Effector memory CD4-positive, alpha-beta T cell (primary cell): ENCODE measurements around the gene NAA10.
A peak's percentile ranks its signal among the peaks of the same experiment; 100 is the strongest.

Experiments
- DNase-seq, 3 donors: peaks; one replicate each; pipeline ENCODE4 v3.0.0-alpha.2; 2020
- H3K27ac ChIP-seq: 2 replicates; pipeline ENCODE4 v1.7.0; 2013; ENCODE audit warnings: mild to moderate bottlenecking, low read length, moderate library complexity; ENCODE audit not compliant: insufficient read depth, poor library complexity, severe bottlenecking
- H3K27me3 ChIP-seq: replicated peaks from 2 replicates; pipeline ENCODE4 v1.7.0; 2013; ENCODE audit warnings: mild to moderate bottlenecking, low read length; ENCODE audit not compliant: insufficient read depth, control insufficient read depth, poor library complexity, severe bottlenecking
- H3K36me3 ChIP-seq: 2 replicates; pipeline ENCODE4 v1.7.0; 2013; ENCODE audit warnings: mild to moderate bottlenecking, low read length, moderate library complexity; ENCODE audit not compliant: control insufficient read depth, insufficient read depth
- H3K4me1 ChIP-seq: 2 replicates; pipeline ENCODE4 v1.7.0; 2013; ENCODE audit warnings: low read length, mild to moderate bottlenecking; ENCODE audit not compliant: control insufficient read depth, insufficient read depth, poor library complexity, severe bottlenecking
- H3K4me3 ChIP-seq: 2 replicates; pipeline ENCODE4 v1.7.0; 2013; ENCODE audit warnings: low read length, low read depth, mild to moderate bottlenecking; ENCODE audit not compliant: insufficient read depth, poor library complexity, severe bottlenecking
- H3K9me3 ChIP-seq: 2 replicates; pipeline ENCODE4 v1.7.0; 2013; ENCODE audit warnings: mild to moderate bottlenecking, low read length, moderate library complexity; ENCODE audit not compliant: control insufficient read depth

Gene NAA10

DNA sequence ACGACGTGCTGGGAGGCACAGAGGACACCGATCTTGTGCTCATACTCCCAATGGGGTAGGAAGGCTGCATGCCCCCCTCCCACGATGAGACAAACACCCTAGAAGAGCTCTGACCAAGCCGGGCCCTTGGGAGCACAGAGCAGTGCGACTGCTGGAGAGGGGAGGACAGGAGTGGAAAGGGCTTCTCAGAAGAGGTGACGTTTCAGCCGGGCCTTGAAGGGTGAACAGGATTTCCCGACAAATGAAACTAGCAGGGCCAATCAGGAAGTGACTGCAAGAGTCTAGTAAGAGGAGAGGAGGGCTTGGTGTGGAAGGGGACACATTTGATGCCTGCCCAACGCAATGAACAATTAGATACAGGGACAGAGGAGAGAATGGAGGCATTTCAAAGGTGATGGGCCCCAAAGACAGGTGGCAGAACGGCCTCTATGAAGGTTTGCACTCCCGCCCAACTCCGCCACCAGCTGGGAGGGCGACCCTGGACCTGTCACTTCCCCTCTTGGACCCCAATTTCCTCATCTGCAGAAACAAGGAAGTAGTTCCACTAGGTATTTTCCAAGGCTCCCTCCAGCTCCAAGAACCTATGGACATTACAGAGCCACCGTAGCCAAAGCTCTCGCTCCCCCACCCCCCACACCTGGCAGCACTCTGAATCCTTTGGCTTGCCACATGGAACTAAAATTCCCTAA is 32.8 kb upstream of the NAA10 start:
- H3K36me3 ChIP-seq = peaks cover 14% of the 10 kb centered on the region
- peak overlapping the region; percentile 94 for H3K27ac ChIP-seq
- H3K27me3 ChIP-seq = no peaks in the 10 kb centered on the region
- DNase-seq = no peak
- no peaks in the 10 kb centered on the region for H3K9me3 ChIP-seq
- peaks cover 16% of the 10 kb centered on the region for H3K4me1 ChIP-seq
- peak overlapping the region; percentile 99 for H3K4me3 ChIP-seq

DNA sequence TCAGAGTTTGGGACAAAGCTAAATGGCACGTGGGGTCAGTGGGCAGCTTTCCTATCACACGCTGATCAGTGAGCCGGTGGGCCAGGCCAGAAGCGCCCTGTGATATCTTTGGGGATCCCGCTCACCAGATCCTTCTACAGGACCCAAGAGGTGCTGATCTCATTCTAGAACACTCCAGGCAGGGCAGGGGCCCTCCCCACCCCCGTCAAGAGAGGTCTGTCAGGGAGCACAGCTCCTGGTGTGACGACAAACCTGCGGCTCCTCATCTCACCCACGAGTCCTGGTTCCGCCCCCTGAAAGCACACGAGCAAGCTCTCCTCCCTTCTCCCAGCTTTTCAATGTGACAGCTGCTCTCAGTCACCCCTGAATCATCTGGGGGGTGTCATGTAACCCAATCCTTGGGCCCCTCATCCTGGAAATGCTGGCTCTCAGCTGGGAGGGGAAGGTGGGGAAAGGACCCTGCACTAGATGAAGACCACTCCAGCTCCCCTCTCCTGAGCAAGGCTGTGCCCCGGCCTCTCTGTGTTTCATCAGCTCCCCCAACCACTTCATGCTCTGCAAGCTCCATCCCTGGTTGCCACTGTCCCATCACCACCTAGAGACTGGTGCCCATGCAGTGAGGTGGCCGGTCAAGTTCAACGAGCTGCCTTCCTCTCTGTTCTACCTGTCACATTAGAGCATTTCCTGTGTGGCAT is 32.2 kb upstream of the NAA10 start:
- H3K4me1 ChIP-seq = peaks cover 16% of the 10 kb centered on the region
- H3K36me3 ChIP-seq = peaks cover 21% of the 10 kb centered on the region
- H3K4me3 ChIP-seq = peak overlapping the region; percentile 99
- peak overlapping the region; percentile 94 for H3K27ac ChIP-seq
- H3K27me3 ChIP-seq = no peaks in the 10 kb centered on the region
- H3K9me3 ChIP-seq = no peaks in the 10 kb centered on the region
- no peak for DNase-seq

GRCh38 chrX:153966283-153966688 is 31.4 kb upstream of the NAA10 start:
- no peaks in the 10 kb centered on the region for H3K27me3 ChIP-seq
- H3K4me3 ChIP-seq = no peak overlapping the region
- H3K4me1 ChIP-seq = peaks cover 16% of the 10 kb centered on the region
- DNase-seq = no peak
- peak overlapping the region; percentile 94 for H3K27ac ChIP-seq
- H3K36me3 ChIP-seq = peaks cover 28% of the 10 kb centered on the region
- no peaks in the 10 kb centered on the region for H3K9me3 ChIP-seq

- peaks cover 16% of the 10 kb centered on the region for H3K4me1 ChIP-seq
- peaks cover 35% of the 10 kb centered on the region for H3K36me3 ChIP-seq
- no peak overlapping the region for H3K27ac ChIP-seq
- H3K9me3 ChIP-seq = no peaks in the 10 kb centered on the region
- no peaks in the 10 kb centered on the region for H3K27me3 ChIP-seq
- H3K4me3 ChIP-seq = no peak overlapping the region
- no peak for DNase-seq
These were observed 30.6 kb upstream of the NAA10 start for GRCh38 chrX:153965406-153965805.

DNA sequence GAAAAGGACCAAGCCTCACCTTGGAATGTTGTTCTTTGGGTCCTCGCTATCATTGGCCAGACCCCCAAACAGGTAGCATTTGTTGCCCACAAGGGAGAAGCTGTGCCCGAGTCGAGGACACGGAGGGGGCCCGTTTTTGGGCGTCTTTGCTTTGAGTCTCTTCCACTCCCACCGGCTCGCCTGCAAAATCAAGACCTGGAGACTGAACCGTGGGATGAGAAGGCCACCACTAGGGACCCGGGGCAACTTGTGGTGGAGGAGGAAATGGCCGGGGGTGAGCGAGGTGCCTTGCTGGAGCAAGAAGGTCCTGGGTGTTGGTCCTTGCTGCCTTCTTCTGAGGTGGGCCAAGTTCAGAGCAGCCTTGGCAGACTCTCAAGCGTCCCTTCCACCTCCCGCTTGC is 29.3 kb upstream of the NAA10 start:
- Histone ChIP-seq H3K36me3 (peaks cover 48% of the 10 kb centered on the region), H3K27me3 (no peaks in the 10 kb centered on the region), H3K27ac (no peak overlapping the region), H3K4me3 (no peak overlapping the region), H3K4me1 (peaks cover 13% of the 10 kb centered on the region), H3K9me3 (no peaks in the 10 kb centered on the region)
- DNase-seq = no peak

DNA sequence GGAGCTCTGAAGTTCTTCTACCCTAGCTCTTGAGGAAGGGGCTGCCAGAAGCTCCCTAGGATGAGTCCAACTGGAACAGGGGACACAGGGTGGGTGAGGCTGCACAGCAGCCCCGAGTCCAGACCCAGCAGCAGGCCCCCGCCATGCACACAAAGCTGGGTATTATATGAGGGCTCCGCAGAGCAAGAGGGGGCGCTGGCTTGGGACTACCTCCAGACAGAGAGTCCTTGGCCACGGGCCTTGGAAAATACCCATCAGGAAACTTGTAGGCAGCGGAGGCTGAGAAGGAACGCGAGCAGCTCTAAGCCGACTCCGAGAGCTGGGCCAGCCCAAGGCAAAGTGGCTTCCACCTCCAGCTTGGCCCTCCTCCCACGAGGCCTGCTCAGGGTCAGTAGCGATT is 28.7 kb upstream of the NAA10 start:
- peaks cover 54% of the 10 kb centered on the region for H3K36me3 ChIP-seq
- no peaks in the 10 kb centered on the region for H3K9me3 ChIP-seq
- DNase-seq = no peak
- no peak overlapping the region for H3K4me3 ChIP-seq
- H3K4me1 ChIP-seq = peaks cover 12% of the 10 kb centered on the region
- H3K27ac ChIP-seq = no peak overlapping the region
- H3K27me3 ChIP-seq = no peaks in the 10 kb centered on the region

GRCh38 chrX:153961292-153961691 is 26.5 kb upstream of the NAA10 start:
- peaks cover 76% of the 10 kb centered on the region for H3K36me3 ChIP-seq
- no peak overlapping the region for H3K4me3 ChIP-seq
- no peak overlapping the region for H3K27ac ChIP-seq
- no peaks in the 10 kb centered on the region for H3K9me3 ChIP-seq
- DNase-seq = no peak
- H3K27me3 ChIP-seq = no peaks in the 10 kb centered on the region
- peaks cover 3% of the 10 kb centered on the region for H3K4me1 ChIP-seq

DNA sequence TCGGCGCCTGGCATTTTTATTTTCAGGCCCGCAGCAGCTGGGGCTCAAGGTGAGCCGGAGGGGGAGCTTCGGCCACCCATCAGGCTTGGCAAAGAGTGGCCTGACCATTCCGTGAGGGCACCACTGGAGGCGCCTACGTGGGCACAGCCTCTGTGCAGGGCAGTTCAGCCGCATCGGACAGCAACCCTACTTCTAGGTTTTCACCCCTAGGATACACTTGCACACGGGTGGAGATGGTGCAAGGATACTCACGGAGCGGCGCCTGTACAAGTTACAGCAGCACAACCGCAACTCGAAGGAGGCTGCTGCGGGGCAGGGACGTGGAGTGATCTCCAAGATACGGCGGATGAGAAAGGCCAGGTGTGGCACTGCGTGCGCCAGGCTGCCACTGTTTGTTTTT is 25.9 kb upstream of the NAA10 start:
- no peak for DNase-seq
- H3K4me3 ChIP-seq = no peak overlapping the region
- no peaks in the 10 kb centered on the region for H3K4me1 ChIP-seq
- H3K27ac ChIP-seq = no peak overlapping the region
- H3K9me3 ChIP-seq = no peaks in the 10 kb centered on the region
- H3K27me3 ChIP-seq = no peaks in the 10 kb centered on the region
- peaks cover 81% of the 10 kb centered on the region for H3K36me3 ChIP-seq

- no peak for DNase-seq
- Histone ChIP-seq H3K4me1 (no peaks in the 10 kb centered on the region), H3K27me3 (no peaks in the 10 kb centered on the region), H3K9me3 (no peaks in the 10 kb centered on the region), H3K4me3 (no peak overlapping the region), H3K36me3 (peaks cover 88% of the 10 kb centered on the region), H3K27ac (no peak overlapping the region)
These were observed 25.2 kb upstream of the NAA10 start for GRCh38 chrX:153960077-153960476.

GRCh38 chrX:153959649-153960048 is 24.8 kb upstream of the NAA10 start:
- Histone ChIP-seq H3K4me3 (no peak overlapping the region), H3K9me3 (no peaks in the 10 kb centered on the region), H3K27ac (no peak overlapping the region), H3K4me1 (no peaks in the 10 kb centered on the region), H3K36me3 (peaks cover 92% of the 10 kb centered on the region), H3K27me3 (no peaks in the 10 kb centered on the region)
- DNase-seq = no peak
